ENCODE results near the gene ITIH4. TPM values are rescaled to one million over a fixed set of nuclear protein-coding genes. Genes with fewer than 3 reads are reported as not detected.

Gene ITIH4
- total and polyA plus RNA-seq, 2 of the 13 experiments (the other 11 are each of a cell fraction or from before 2014, with no cell fraction given): 2.7 to 5.3 TPM

- TF ChIP-seq ZNF564 (CRISPR knock-in tag; IDR thresholded peaks at IDR 0.05) (no peak), SIX4 (CRISPR knock-in tag; IDR thresholded peaks at IDR 0.05) (no peak), ZNF670 (CRISPR knock-in tag; IDR thresholded peaks at IDR 0.05; ENCODE audit: borderline replicate concordance) (no peak), RBFOX2 (IDR thresholded peaks at IDR 0.05; ENCODE audit: low read depth, low read length) (no peak), SNAPC2 (CRISPR knock-in tag; IDR thresholded peaks at IDR 0.05) (no peak), ZNF382 (CRISPR knock-in tag; IDR thresholded peaks at IDR 0.05; ENCODE audit: borderline replicate concordance) (no peak), ZC3H13 (CRISPR knock-in tag; IDR thresholded peaks at IDR 0.05) (0 out of 2 replicates have a peak, but pooled peaks have one; percentile 51), MLX (CRISPR knock-in tag; IDR thresholded peaks at IDR 0.05) (no peak), ZNF747 (CRISPR knock-in tag; IDR thresholded peaks at IDR 0.05; ENCODE audit: borderline replicate concordance) (no peak), GZF1 (CRISPR knock-in tag; IDR thresholded peaks at IDR 0.05) (no peak), PTBP1 (IDR thresholded peaks at IDR 0.05; ENCODE audit: low read depth, low read length, poor library complexity, severe bottlenecking) (no peak), ZNF414 (CRISPR knock-in tag; IDR thresholded peaks at IDR 0.05) (0 out of 2 replicates have a peak, but pooled peaks have one; percentile 47), ZNF709 (CRISPR knock-in tag; IDR thresholded peaks at IDR 0.05) (no peak), ZNF563 (CRISPR knock-in tag; IDR thresholded peaks at IDR 0.05) (no peak), ZNF580 (CRISPR knock-in tag; IDR thresholded peaks at IDR 0.05; ENCODE audit: borderline replicate concordance, low read depth) (no peak), FLYWCH1 (CRISPR knock-in tag; IDR thresholded peaks at IDR 0.05) (no peak), ZBTB26 (CRISPR knock-in tag; IDR thresholded peaks at IDR 0.05; ENCODE audit: borderline replicate concordance) (no peak), ZSCAN5A (CRISPR knock-in tag; IDR thresholded peaks at IDR 0.05; ENCODE audit: borderline replicate concordance) (no peak), ZBTB44 (CRISPR knock-in tag; IDR thresholded peaks at IDR 0.05) (no peak), ZNF672 (CRISPR knock-in tag; IDR thresholded peaks at IDR 0.05) (no peak), NFE2 (CRISPR knock-in tag; IDR thresholded peaks at IDR 0.05) (no peak), GLMP (CRISPR knock-in tag; IDR thresholded peaks at IDR 0.05; ENCODE audit: borderline replicate concordance) (no peak)
These were observed 42.5 kb downstream of the ITIH4 start (continued) for GRCh38 chr3:52787672-52788625.

All from HepG2 (cell line).